HG03354 (cell line): ENCODE results near the gene NUPR1.
A peak's percentile ranks its signal among the peaks of the same experiment; 100 is the strongest.
"Not testable (repeated sequence)": the region's sequence is repeated elsewhere in the genome, so short reads cannot be mapped to it uniquely, and the experiment has no call there.

Experiments used
- ATAC-seq: cut with Tn5 transposase; IDR thresholded peaks from one replicate; pipeline ENCODE4 v1.9.1; 2021; ENCODE audit warnings: mild to moderate bottlenecking; ENCODE audit not compliant: unreplicated experiment, poor library complexity, severe bottlenecking

NUPR1 gene

DNA sequence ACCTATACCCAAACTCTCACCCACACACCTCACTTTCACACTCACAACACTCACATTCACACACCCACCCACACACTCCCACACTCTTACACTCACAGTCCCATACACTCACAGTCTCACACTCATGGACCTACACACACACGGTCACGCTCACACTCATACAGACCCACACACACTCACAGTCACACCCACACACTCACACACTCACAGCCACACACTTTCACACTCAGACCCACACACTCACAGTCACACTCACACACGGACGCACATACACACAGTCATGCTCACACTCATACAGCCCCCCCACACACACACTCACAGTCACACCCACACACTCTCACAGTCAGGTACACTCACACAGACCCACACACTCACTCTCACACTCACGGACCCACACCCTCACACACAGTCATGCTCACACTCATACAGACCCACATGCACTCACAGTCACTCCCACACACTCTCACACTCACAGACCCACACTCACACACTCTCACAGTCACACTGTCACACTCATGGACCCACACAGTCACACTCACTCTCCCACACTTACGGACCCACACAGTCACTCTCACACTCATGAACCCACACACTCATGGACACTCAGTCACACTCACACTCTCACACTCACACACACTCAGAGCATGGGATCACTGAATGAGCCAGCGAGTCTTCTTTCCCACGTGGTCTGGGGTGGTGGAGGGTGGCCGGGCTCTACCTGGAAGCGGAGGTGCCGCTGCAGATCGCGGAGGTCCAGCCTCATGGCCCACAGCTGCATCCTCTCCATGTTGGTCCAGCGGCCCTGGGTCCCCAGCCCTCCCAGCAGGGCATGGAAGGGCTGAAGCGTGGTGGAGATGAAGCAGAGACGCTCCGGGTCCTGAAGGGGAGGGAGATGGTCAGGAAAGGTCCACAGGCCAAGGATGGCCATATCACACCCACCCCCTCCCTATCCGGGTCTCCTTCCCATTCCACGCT is 37.2 kb downstream of the NUPR1 start:
- no peak for ATAC-seq

- not testable (repeated sequence) for ATAC-seq
These were observed 38.1 kb downstream of the NUPR1 start for GRCh38 chr16:28500476-28501180.

DNA sequence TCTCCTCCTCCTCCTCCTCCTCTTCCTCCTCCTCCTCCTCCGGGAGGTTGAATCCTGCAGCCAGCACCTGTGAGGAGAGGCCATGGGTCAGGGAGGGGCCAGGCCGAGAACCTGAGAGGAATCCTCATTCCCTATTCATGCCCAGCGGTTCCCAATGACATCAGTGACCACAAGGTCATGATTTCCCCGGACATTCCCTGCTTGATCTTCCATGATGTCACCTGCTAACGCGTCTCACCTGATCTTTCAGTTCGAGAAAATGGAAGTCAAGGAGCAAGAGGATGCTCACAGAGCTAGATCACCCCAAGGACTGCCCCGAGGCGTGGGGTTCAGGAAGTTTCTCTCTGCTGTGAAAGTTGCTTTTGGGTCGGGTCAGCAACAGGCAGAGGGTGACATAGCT is 38.9 kb downstream of the NUPR1 start:
- ATAC-seq, result no peak

DNA sequence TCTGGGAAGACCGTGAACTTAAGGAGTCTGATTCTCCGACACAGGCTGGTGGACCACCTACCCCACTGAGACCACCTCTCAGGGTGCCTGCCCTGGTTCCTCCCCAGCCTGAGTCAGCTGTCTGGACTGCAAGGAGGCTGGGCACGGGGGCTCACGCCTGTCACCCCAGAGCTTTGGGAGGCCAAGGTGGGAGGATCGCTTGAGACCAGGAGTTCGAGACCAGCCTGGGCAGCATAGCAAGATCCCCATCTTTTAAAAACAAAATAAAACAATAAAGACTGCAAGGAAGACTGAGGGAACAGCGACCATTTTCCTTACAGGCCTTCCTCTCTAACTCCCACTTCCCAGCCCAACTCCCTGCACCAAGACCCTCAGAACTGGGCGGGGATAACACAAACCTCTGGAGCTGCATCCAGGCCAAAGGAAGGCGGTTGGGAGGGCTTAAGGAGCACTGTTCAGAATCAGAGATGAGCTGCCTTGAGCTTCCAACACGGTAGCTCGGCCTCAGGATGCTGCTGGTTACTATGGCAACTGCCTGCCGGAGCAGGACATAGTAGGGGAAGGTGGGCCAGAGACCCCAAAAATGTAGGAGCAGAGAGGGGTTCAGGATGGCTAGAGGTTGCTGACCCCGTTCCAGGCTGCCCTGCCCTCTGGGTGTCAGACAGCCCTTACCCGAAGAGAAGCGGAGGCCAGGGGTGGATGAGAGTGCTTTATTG is 40.0 kb downstream of the NUPR1 start:
- ATAC-seq, result no peak

- no peak for ATAC-seq
These were observed 40.7 kb downstream of the NUPR1 start for GRCh38 chr16:28497861-28498599.

DNA sequence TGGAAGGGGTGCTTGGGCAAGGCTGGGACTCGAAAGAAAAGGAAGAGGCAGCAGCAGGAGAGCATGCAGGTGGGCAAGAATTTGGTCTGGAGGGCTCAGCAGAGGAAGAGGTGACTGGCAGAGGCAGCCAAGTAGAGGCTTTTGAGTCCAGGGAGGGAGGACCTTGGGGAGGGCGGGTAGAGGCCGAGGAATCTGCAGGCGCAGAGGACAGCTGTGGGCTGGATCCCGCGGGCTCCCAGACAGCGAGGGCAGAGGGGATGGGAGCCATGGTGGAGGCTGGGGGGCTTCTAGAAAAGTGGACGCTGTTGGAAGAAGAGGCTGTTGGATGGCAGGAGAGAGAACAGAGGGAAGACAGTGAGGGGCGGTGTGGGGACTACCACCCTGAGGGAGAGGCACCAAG is 41.4 kb downstream of the NUPR1 start:
- no peak for ATAC-seq

DNA sequence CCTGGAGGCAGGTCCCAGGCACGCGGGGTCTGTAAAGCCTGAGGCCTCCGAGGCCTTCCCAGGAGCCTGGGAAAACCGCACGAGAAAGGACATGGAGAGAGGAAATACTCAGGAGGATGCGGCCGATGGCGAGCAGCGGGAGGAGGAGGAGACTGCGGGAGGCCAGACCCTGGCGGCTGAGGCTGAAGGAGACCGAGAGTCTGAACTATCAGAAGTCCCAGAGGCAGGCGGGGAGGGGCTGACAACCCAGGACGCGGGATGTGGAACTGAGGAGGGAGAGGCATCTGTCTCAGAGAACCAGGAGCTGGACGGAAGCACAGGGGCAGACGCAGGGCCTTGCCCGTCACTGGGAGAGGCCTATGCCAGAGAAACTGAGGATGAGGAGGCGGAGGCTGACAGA is 41.9 kb downstream of the NUPR1 start:
- ATAC-seq, result no peak

DNA sequence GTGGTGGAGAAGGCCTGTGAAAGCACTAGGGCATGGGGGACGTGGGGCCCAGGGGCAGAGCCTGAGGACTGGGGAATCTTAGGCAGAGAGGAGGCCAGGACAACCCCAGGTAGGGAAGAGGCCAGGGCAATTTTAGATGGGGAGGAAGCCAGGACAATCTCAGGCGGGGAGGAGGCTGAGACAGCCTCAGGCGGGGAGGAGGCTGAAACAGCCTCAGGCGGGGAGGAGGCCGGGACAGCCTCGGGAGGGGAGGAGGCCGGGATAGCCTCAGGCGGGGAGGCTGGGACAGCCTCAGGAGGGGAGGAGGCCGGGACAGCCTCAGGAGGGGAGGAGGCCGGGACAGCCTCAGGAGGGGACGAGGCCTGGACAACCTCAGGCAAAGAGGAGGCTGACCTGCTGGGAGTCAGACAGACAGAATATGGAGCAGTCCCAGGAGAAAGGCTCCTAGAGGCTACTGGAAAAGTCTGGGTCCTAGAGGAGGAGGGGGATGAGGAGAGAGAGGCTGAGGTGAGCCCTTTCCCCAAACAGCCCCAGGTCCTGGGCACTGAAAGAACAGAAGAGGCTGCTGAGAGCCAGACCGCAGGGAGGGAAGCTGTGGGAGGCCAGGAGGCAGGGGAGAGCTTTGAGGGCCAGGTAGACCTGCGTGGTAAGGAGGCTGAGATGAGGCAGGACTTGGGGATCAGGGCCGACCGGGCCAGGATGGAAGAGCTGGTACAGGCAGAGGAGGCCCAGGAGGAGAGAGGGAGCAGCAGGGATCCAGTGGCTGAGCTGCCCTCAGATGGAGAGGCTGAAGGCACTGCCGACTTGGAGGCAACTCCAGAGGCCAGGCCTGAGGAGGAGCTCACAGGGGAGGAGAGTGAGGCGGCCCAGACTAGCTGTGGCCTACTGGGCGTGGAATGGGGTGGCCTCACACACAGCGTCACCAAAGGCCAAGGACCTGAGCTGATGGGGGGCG is 42.7 kb downstream of the NUPR1 start:
- ATAC-seq, result no peak

- no peak for ATAC-seq
These were observed 43.5 kb downstream of the NUPR1 start for GRCh38 chr16:28495098-28495793.

- ATAC-seq, result peak; percentile 42
These were observed 44.5 kb downstream of the NUPR1 start, which contains the start of gene APOBR for GRCh38 chr16:28494121-28494851. Gene APOBR, plus strand, starts transcription at chr16:28494643. Its CDS starts 39 bp downstream, at chr16:28494682.

DNA sequence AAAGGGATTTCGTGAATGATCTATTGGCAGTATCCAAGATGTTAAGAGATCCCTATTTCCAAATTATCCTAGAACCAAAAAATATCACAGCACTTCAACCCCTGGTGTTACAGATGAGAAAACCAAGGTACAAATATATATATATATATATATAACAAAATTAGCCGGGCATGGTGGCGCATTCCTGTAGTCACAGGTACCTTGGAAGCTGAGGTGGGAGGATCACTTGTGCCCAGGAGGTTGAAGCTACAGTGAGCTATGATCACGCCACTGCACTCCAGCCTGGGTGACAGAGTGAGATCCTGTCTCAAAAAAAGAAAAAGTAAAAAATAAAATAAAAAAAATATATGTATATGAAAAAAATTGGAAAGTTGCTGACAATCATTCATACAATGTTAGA is 46.3 kb downstream of the NUPR1 start:
- ATAC-seq, result no peak

DNA sequence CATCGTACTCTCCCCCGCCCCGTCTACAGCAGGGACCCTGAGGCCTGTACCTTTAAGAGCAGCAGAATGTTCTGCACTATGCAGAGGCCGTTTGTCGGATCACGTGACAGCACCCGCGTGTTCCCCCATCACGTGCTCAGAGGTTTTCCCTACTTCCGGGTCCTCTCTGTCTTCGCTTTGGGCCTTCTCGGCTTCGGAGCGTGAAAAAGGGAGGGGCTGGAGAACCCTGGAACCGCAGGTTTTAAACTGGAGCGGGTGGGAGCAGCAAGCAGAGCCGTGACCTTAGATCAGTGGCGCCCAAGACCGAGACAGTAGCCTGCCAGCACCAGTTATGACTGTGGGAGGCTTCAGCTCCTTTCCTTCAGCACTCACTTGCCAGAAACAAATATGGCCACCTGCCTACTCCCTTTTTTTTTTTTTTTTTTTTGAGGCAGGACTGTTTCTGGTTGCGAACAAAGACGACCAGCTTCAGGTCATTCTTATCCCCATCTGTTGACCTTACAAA is 46.8 kb downstream of the NUPR1 start, which contains the start of gene CLN3:
Gene CLN3, minus strand, starts transcription at position 105 of the 505 bp plus-strand sequence. CDS start 315 bp downstream, outside the sequence.
- ATAC-seq, result peak; percentile 78

- ATAC-seq, result peak; percentile 5
These were observed 47.4 kb downstream of the NUPR1 start for GRCh38 chr16:28491230-28491969.

DNA sequence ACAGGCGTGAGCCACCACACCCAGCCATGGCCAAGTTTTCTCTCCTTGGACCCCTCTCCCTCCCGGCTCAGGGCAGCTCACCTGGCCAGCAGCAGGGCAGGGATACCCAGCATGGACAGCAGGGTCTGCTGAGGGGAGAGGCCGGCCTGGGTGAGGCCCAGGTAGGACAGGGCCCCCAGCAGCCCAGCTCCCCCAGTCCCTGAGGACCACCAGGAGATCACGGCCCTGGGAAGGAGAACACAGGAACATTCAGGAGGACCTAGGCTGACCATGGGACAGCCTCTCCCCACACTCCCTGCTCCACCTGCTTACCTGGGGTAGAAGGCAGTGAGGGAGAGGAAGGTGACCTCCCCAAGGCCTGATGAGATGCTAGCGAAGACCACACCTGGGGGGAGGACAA is 52.5 kb downstream of the NUPR1 start:
- no peak for ATAC-seq

DNA sequence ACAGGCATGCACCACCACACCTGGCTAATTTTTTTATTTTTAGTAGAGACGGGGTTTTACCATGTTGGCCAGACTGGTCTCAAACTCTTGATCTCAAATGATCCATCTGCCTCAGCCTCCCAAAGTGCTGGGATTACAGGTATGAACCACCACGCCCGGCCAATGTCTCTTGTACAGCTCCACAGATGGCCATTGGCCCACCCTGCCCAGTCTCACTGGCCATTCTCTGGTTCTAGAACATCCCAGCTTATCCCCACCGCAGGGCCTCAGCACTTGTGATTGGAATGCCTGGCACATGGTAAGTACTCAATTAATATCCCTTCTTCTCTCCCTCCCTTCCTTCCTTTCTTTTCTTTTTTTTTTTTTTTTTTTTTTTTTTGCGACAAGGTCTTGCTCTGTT is 55.4 kb downstream of the NUPR1 start:
- not testable (repeated sequence) for ATAC-seq
